ENCODE data around the gene MAX. TPM values are rescaled to one million over a fixed set of nuclear protein-coding genes. Genes with fewer than 3 reads are reported as not detected.

The MAX gene
- total and polyA plus RNA-seq, 2 of the 8 experiments (the other 6 are each of a cell fraction or from before 2014, with no cell fraction given), result 36.9 to 65.1 TPM

- no peaks in the 10 kb centered on the region for H3K9me3 ChIP-seq (ENCODE audit: insufficient read depth in 2 of 2, low read depth in 1 of 2, low read length in 1 of 2)
- no peaks in the 10 kb centered on the region for H3K79me2 ChIP-seq (ENCODE audit: control insufficient read depth in 1 of 2, insufficient read depth in 2 of 2, low read length in 2 of 2)
- no peak overlapping the region for H3K14ac ChIP-seq (ENCODE audit: insufficient read length)
- no peak overlapping the region for H2AK5ac ChIP-seq (ENCODE audit: low read depth, low read length)
- no peak overlapping the region for H3K4me2 ChIP-seq (ENCODE audit: insufficient read depth in 1 of 2, low read depth in 2 of 2, low read length in 2 of 2)
- no peak overlapping the region for H2BK120ac ChIP-seq (replicated peaks; ENCODE audit: low read depth, low read length)
- H2BK5ac ChIP-seq (ENCODE audit: low read depth, low read length), result no peak overlapping the region
- no peak overlapping the region for H3K18ac ChIP-seq (ENCODE audit: extremely low read depth, low read length)
- no peak overlapping the region for H4K8ac ChIP-seq (ENCODE audit: extremely low read depth, insufficient read depth, low read length)
- no peak overlapping the region for H3K27ac ChIP-seq (ENCODE audit: low read depth, low read length)
- H3K4ac ChIP-seq (replicated peaks; ENCODE audit: insufficient read length, low read depth, low read length), result no peak overlapping the region
- no peak overlapping the region for H2BK15ac ChIP-seq (ENCODE audit: low read length)
- peaks cover 5 to 26% (median 17%) of the 10 kb centered on the region in 4 experiments; a peak in 7 of 8 replicates for H3K36me3 ChIP-seq (ENCODE audit: control insufficient read depth in 2 of 4, insufficient read depth in 4 of 4, low read length in 3 of 4)
- H3K4me3 ChIP-seq (ENCODE audit: extremely low read depth in 1 of 4, insufficient read depth in 2 of 4, low read depth in 3 of 4, low read length in 4 of 4), result no peak overlapping the region
- no peaks in the 10 kb centered on the region for H3K27me3 ChIP-seq (replicated peaks in 1 of 4; ENCODE audit: control insufficient read depth in 3 of 4, extremely low read depth in 1 of 4, insufficient read depth in 3 of 4, low read length in 3 of 4)
- H3K23ac ChIP-seq (ENCODE audit: insufficient read length), result no peak overlapping the region
- no peak overlapping the region for H2BK20ac ChIP-seq (ENCODE audit: low read length)
- H3K23me2 ChIP-seq (ENCODE audit: low read depth, low read length), result no peaks in the 10 kb centered on the region
- DNase-seq (ENCODE audit: low read depth in 1 of 2, low spot score in 2 of 2), result no peak
- ChIA-PET CTCF (ENCODE audit: partially characterized antibody) (interaction anchor here (0.5 to 1.8 kb wide), 3 partner anchors 23 to 1286 kb away, joined by 3 to 4 read pairs (median 3); no protein-coding TSS in a partner anchor), POLR2A (ENCODE audit: partially characterized antibody) (interaction anchor here (0.7 kb wide), 1 partner anchor 18 kb away, joined by 3 read pairs; no protein-coding TSS in a partner anchor)
- H3K56ac ChIP-seq (replicated peaks; ENCODE audit: insufficient read length, low read depth, low read length), result no peak overlapping the region
- H3K9ac ChIP-seq (replicated peaks in 1 of 4; ENCODE audit: extremely low read depth in 1 of 4, low read depth in 3 of 4, low read length in 3 of 4), result no peak overlapping the region
- no peak overlapping the region for H2BK12ac ChIP-seq (ENCODE audit: low read depth, low read length)
- 96% methylated on average over 4 of the region's 4 CpGs; no CpG with 5 or more reads in 1 of the 2 experiments for WGBS, 2 experiments (ENCODE audit: extremely low coverage in 1 of 2, insufficient coverage in 1 of 2, insufficient read length in 1 of 2, insufficient replicate concordance in 2 of 2, low coverage in 1 of 2, low lambda C conversion rate in 2 of 2, missing lambda C conversion rate in 1 of 2)
- H3K79me1 ChIP-seq (ENCODE audit: low read depth, low read length), result peaks cover 6% of the 10 kb centered on the region; the same call in 1 of the 2 replicates
- H4K91ac ChIP-seq (replicated peaks; ENCODE audit: insufficient read length, low read length), result no peak overlapping the region
- no peak for FAIRE-seq
- no peak overlapping the region for H2AFZ ChIP-seq (ENCODE audit: low read length)
- H3K4me1 ChIP-seq (replicated peaks in 1 of 4; ENCODE audit: control insufficient read depth in 3 of 4, insufficient read depth in 4 of 4, low read length in 3 of 4), result no peaks in the 10 kb centered on the region
- H4K20me1 ChIP-seq (replicated peaks in 1 of 2; ENCODE audit: control insufficient read depth in 1 of 2, insufficient read depth in 2 of 2, low read length in 2 of 2), result peaks cover 5 to 10% of the 10 kb centered on the region in 2 experiments
- H4K5ac ChIP-seq (ENCODE audit: insufficient read length, low read depth, low read length), result no peak overlapping the region
- TF ChIP-seq SP1 (IDR thresholded peaks at IDR 0.05; ENCODE audit: low read depth, low read length) (no peak), CTCF (IDR thresholded peaks at IDR 0.05; ENCODE audit: control extremely low read depth in 1 of 3, insufficient read depth in 1 of 3, low read depth in 1 of 3, low read length in 3 of 3) (no peak), YY1 (IDR thresholded peaks at IDR 0.05; ENCODE audit: low read depth, low read length) (no peak), RNF2 (IDR thresholded peaks at IDR 0.05; ENCODE audit: borderline replicate concordance, low read depth, low read length, missing control alignments, poor library complexity, severe bottlenecking) (no peak), HDAC2 (IDR thresholded peaks at IDR 0.05; ENCODE audit: borderline replicate concordance in 1 of 2, low read depth in 2 of 2, low read length in 2 of 2) (no peak), POLR2AphosphoS5 (IDR thresholded peaks at IDR 0.05; ENCODE audit: low read depth, low read length) (no peak), CHD2 (IDR thresholded peaks at IDR 0.05; ENCODE audit: low read length) (no peak), POLR2A (IDR thresholded peaks at IDR 0.05; ENCODE audit: control extremely low read depth in 1 of 2, low read depth in 2 of 2, low read length in 2 of 2) (no peak), SP2 (IDR thresholded peaks at IDR 0.05; ENCODE audit: low read length) (no peak), EZH2 (IDR thresholded peaks at IDR 0.05; ENCODE audit: low read depth, low read length, severe bottlenecking) (no peak), CBX8 (IDR thresholded peaks at IDR 0.05; ENCODE audit: borderline replicate concordance, low read depth, low read length) (no peak)
Measured at GRCh38 chr14:65073605-65074201, 28.6 kb downstream of the MAX start.
